Measurements from ENCODE around the gene OPCML. TPM values are rescaled to one million over a fixed set of nuclear protein-coding genes. Genes with fewer than 3 reads are reported as not detected.

Gene OPCML
- polyA plus RNA-seq, 3 donors = not detected

GRCh38 chr11:133082841-133083488 lies 449.3 kb downstream of the OPCML start:
- Histone ChIP-seq H3K27ac (ENCODE audit: low read depth in 1 of 2, low read length in 2 of 2) (no peak overlapping the region), H3K36me3 (replicated peaks in 1 of 2; ENCODE audit: control insufficient read depth in 1 of 2, insufficient read depth in 2 of 2, low read length in 2 of 2) (no peaks in the 10 kb centered on the region), H3K4me2 (replicated peaks; ENCODE audit: extremely low read depth, low read length, poor library complexity, severe bottlenecking) (peak overlapping the region; percentile 71), H3K4me1 (ENCODE audit: control insufficient read depth in 1 of 2, insufficient read depth in 2 of 2, low read length in 2 of 2) (peaks cover 5 to 11% of the 10 kb centered on the region in 2 donors), H3K9ac (ENCODE audit: insufficient read depth, low read length, poor library complexity, severe bottlenecking) (no peak overlapping the region), H4K20me1 (ENCODE audit: insufficient read depth, low read length) (no peaks in the 10 kb centered on the region), H3K4me3 (replicated peaks in 1 of 3; ENCODE audit: low read depth in 2 of 3, low read length in 3 of 3) (peak overlapping the region in 1 of 3 experiments; percentile 59), H3K79me2 (ENCODE audit: insufficient read depth, low read length) (no peaks in the 10 kb centered on the region), H3K9me3 (replicated peaks in 1 of 2; ENCODE audit: control insufficient read depth in 1 of 2, insufficient read depth in 1 of 2, low read length in 2 of 2) (no peaks in the 10 kb centered on the region), H3K27me3 (ENCODE audit: control insufficient read depth in 2 of 2, insufficient read depth in 2 of 2, low read length in 2 of 2) (peaks cover 10 to 24% of the 10 kb centered on the region in 2 donors), H2AFZ (ENCODE audit: insufficient read depth, low read depth, low read length, poor library complexity, severe bottlenecking) (peak overlapping the region; percentile 80)
- intact Hi-C loops (cut with micrococcal nuclease) = no loop called here
- peaks cover 3% of the 10 kb centered on the region for H3K4me1 Mint-ChIP-seq
- TF ChIP-seq, protein P1, sequence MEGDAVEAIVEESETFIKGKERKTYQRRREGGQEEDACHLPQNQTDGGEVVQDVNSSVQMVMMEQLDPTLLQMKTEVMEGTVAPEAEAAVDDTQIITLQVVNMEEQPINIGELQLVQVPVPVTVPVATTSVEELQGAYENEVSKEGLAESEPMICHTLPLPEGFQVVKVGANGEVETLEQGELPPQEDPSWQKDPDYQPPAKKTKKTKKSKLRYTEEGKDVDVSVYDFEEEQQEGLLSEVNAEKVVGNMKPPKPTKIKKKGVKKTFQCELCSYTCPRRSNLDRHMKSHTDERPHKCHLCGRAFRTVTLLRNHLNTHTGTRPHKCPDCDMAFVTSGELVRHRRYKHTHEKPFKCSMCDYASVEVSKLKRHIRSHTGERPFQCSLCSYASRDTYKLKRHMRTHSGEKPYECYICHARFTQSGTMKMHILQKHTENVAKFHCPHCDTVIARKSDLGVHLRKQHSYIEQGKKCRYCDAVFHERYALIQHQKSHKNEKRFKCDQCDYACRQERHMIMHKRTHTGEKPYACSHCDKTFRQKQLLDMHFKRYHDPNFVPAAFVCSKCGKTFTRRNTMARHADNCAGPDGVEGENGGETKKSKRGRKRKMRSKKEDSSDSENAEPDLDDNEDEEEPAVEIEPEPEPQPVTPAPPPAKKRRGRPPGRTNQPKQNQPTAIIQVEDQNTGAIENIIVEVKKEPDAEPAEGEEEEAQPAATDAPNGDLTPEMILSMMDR (IDR thresholded peaks at IDR 0.05) = peak; percentile 79
- peaks cover 14 to 44% (median 33%) of the 10 kb centered on the region in 3 donors for H3K27me3 Mint-ChIP-seq (ENCODE audit: low read depth in 3 of 3)
- WGBS (ENCODE audit: insufficient coverage) = 1% methylated on average over 70 of the region's 71 CpGs
- H3K36me3 Mint-ChIP-seq = no peaks in the 10 kb centered on the region
- peaks cover 0 to 3% (median 0%) of the 10 kb centered on the region in 7 donors for H3K9me3 Mint-ChIP-seq
- peak; percentile 19 to 62 (median 42) for DNase-seq
- peak overlapping the region; percentile 60 to 84 for H3K4me3 Mint-ChIP-seq
- no peak overlapping the region for H3K27ac Mint-ChIP-seq

DNA sequence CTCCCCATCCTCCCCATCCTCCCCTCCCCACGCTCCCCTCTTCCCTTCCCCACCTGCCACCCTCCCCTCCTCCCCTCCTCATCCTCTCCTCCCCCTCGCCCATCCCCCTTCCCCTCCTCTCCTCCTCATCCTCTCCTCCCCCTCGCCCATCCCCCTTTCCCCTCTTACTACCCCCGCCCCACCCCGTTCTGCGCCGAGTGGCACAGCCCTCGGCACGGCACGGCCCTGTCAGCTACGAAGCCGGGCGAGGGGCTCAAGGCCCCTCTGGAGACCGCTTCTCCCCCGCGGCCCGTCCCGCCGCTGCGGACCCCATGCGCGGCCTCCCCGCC lies 449.9 kb downstream of the OPCML start:
- peaks cover 10 to 24% of the 10 kb centered on the region in 2 donors for H3K27me3 ChIP-seq (ENCODE audit: control insufficient read depth in 2 of 2, insufficient read depth in 2 of 2, low read length in 2 of 2)
- no peaks in the 10 kb centered on the region for H3K9me3 ChIP-seq (replicated peaks in 1 of 2; ENCODE audit: control insufficient read depth in 1 of 2, insufficient read depth in 1 of 2, low read length in 2 of 2)
- H3K4me1 Mint-ChIP-seq = peaks cover 3% of the 10 kb centered on the region
- H3K27ac ChIP-seq (ENCODE audit: low read depth in 1 of 2, low read length in 2 of 2) = no peak overlapping the region
- no peak overlapping the region for H3K4me3 Mint-ChIP-seq
- H3K27me3 Mint-ChIP-seq (ENCODE audit: low read depth in 3 of 3) = peaks cover 14 to 44% (median 33%) of the 10 kb centered on the region in 3 donors
- peak overlapping the region; percentile 71 for H3K4me2 ChIP-seq (replicated peaks; ENCODE audit: extremely low read depth, low read length, poor library complexity, severe bottlenecking)
- WGBS (ENCODE audit: insufficient coverage) = 8% methylated on average over 19 of the region's 23 CpGs
- H2AFZ ChIP-seq (ENCODE audit: insufficient read depth, low read depth, low read length, poor library complexity, severe bottlenecking) = no peak overlapping the region
- peaks cover 5 to 11% of the 10 kb centered on the region in 2 donors for H3K4me1 ChIP-seq (ENCODE audit: control insufficient read depth in 1 of 2, insufficient read depth in 2 of 2, low read length in 2 of 2)
- H3K9me3 Mint-ChIP-seq = peaks cover 0 to 3% (median 0%) of the 10 kb centered on the region in 7 donors
- no peak overlapping the region for H3K9ac ChIP-seq (ENCODE audit: insufficient read depth, low read length, poor library complexity, severe bottlenecking)
- H3K36me3 Mint-ChIP-seq = no peaks in the 10 kb centered on the region
- TF ChIP-seq, protein P1 (IDR thresholded peaks at IDR 0.05) = no peak
- DNase-seq = no peak
- intact Hi-C loops (cut with micrococcal nuclease) = no loop called here
- H3K36me3 ChIP-seq (replicated peaks in 1 of 2; ENCODE audit: control insufficient read depth in 1 of 2, insufficient read depth in 2 of 2, low read length in 2 of 2) = no peaks in the 10 kb centered on the region
- no peak overlapping the region for H3K27ac Mint-ChIP-seq
- H4K20me1 ChIP-seq (ENCODE audit: insufficient read depth, low read length) = no peaks in the 10 kb centered on the region
- H3K79me2 ChIP-seq (ENCODE audit: insufficient read depth, low read length) = no peaks in the 10 kb centered on the region
- no peak overlapping the region for H3K4me3 ChIP-seq (replicated peaks in 1 of 3; ENCODE audit: low read depth in 2 of 3, low read length in 3 of 3)
